Measurements from ENCODE around the gene PRPF18.
"Not testable (repeated sequence)": the region's sequence is repeated elsewhere in the genome, so short reads cannot be mapped to it uniquely, and the experiment has no call there.

Gene PRPF18

DNA sequence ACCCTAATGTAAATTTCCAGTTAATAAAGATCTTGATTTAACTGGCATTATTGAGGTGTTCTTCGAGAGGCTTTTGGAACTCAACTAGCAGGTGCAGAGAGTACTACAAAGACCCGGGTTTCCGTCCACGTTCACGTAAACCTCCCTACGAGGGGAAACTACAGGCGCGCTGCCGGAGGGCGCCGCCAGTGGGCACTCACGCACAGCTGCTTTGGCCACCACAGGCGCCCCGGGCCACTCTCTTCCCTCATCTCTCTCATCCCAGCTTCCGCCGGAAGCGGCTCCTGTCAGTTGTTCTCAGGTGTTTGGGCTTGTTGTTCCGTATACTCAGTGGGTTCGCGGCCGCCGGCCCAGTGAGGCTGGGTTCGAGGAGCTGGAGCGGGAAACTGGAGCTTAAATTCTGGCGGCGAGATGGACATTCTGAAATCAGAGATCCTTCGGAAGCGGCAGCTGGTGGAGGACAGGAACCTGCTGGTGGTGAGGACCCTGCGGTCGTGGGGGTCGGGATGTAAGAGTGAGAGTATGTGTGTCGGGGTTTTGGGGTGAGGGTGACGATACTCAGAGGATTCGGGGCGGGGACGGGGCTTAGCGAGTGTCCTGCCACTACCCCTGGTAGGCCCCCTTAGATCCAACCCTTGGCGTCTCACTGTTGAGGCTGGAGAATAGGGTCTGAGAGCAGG is at the start of gene PRPF18:
TSS of gene PRPF18 (plus strand) at position 290 of the 680 bp plus-strand sequence. CDS start at position 412, 122 bp downstream.
- DNase-seq = peak; percentile 85 to 90

- DNase-seq = not testable (repeated sequence)
Measured at GRCh38 chr10:13537985-13538384, 48.8 kb upstream of the PRPF18 start.

DNA sequence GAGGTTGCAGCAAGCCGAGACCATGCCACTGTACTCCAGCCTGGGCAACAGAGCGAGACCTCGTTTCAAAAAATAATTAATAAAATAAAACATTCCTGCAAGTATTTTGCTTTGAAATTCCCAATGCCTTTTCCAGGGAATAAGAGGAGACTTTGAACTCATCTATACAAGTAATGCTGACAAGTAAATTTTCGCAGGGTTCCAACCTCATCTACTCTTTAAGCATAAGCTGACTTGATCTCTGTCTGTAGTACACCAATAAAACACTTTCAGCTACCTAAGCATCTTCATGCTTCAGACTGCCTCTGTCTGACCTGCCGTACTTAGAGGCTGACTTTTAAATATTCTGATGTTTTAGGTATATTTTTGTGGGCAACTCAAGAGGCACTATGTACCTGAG is 44.2 kb upstream of the PRPF18 start:
- no peak for DNase-seq

DNA sequence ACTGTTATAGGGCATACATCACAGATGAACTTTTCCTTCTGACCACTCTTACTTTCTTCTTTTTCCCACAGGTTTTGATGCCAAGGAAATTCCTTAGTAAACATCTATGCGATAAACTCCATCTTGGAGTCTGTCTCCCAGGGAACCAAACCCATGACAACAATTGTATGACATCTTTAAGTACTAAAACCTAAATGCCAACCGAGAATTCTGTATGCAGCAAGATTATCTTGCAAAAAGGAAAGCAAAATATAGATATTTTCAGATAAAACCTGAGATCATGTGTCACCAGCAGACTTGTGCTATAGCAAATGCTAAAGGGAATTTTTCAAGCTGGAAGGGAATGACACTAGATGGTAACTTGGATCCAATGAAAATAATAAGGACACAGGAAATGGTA is 36.0 kb upstream of the PRPF18 start:
- no peak for DNase-seq

DNA sequence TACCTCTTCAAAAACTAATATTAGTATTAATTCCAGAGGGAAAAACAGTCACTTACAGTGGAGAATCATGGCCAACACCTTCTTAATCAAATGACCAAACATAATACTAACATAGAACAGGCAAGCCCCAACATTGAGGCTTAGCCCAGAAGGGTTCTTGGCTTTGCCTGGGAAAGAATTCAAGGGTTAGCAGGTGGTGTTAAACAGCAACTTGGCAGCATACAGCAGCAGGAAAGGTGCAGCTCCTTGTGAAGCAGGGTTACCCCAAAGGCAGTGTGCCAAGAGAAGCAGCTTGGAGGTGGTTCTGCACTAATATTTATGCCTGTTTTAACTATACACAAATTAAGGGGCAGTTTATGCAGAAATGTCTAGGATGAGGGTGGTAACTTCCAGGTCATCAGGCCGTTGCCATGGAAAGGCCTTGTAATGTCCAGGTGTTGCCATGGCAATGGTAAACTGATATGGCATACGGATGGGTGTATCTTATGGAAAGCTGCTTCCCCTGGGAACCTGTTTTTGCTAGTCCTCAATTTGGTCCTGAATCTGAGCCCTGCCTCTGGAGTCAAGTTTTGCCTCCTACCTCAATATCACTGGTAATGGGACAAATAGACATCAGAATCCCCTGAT is 30.8 kb upstream of the PRPF18 start:
- DNase-seq = peak; percentile 41 to 46

GRCh38 chr10:13559124-13559700 is 27.6 kb upstream of the PRPF18 start:
- no peak for DNase-seq

DNA sequence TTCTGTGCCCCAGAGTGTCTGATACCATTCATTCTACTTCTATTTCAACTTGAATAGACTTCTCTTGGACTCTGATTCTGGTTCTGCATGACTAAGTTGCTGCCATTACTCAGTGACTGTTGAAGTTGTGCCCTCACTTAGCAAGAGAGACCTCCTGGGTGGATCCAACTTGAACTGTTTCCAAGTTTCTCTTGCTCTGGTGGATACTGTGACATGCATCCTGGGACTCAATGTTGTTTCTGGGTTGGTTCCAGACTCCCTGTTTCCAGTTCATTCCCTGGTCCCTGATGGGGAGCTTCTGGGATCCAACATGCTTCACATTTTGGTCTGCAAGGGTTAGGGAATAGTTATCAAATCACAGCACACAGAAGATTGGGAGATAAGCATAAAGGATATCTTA is 26.2 kb upstream of the PRPF18 start:
- no peak for DNase-seq

GRCh38 chr10:13563481-13564445 is 23.0 kb upstream of the PRPF18 start:
- DNase-seq = no peak

DNA sequence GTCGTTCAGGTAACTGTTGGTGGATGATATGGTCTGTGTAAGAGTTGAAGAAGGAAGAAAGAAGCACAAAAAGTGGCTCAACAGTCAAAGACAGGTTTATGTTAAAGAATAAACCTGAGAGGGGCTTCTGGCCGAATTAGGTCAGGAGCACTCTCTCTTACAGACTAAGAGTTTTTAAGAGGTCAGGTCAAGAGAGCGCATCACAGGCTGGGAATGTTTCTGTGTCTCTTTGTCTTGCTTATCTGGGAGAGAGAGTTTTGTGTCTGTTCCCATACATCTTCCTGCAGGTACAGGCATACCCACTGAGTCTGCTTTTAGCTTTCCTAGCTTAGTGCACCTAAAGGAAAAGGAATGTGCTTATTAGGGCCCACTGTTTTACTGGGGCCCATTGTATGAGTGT is 22.2 kb upstream of the PRPF18 start:
- no peak for DNase-seq

DNA sequence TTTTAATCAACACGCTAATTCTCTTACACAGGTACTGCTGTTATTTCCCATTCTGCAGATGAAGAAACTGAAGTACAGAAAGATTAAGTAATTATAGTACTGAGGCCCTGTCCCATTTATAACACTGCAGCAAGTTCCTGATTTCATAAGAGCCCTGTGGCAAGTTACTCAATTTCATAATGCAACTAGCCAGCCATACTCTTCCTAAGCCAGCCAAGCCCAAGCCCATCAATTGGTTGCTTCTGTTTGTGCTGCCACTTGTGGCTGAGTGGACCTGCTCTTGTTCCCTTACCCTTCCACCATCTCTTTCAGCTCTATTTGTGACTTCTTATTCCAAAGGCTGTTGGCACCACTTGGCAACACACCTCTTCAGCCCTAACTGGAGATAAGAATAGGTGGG is 19.7 kb upstream of the PRPF18 start:
- no peak for DNase-seq

- no peak for DNase-seq
Measured at GRCh38 chr10:13571541-13571940, 15.2 kb upstream of the PRPF18 start.

- no peak for DNase-seq
Measured at GRCh38 chr10:13573960-13574359, 12.8 kb upstream of the PRPF18 start.

DNA sequence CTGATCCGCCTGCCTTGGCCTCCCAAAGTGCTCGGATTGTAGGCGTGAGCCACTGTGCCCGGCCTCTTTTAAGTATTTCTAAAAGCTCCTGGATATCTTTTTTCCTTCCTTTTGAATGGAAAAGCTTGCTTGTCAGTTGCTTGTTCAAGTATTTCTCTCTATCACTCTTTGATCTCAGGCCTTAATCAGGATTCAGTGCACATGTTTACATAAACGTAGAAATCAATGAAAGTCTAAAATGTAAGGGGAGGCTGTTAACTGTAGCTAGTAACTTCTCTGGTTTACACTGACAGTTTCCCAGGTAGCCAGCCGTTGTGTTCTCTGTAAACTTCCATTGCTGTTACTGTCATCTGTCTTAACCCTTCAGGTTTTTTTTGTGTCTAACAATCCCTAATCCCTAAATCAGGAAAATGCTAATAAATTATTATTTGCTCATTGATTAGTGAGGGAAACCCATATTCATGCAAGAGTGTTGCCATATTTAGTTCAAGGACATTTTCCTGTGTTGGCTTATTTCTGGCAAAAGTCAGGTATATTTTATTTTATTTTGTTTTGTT is 1.5 kb upstream of the PRPF18 start:
- DNase-seq = no peak

- DNase-seq = no peak
Measured at GRCh38 chr10:13585943-13586342, 822 bp upstream of the PRPF18 start.

GRCh38 chr10:13587391-13587790 is 626 bp downstream of the PRPF18 start:
- DNase-seq = no peak

DNA sequence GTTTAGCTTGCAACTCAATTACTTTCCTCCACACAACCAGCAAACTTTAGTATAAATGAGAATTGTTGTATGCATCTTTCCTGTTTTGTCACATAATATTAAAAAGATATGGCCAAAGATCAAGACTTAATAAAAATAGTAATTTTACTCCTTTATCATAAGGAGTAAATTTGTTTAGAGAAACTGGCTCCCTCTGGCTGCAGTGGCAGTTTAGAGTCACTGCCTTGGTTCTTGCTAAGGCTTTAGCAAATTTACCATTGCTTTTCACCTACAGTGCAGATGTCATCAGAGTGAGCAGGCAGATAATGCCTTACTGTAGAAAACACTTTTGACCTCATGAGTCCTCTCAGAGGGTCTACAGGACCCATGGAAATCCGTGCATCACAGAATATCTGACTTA is 2.6 kb downstream of the PRPF18 start:
- no peak for DNase-seq

DNA sequence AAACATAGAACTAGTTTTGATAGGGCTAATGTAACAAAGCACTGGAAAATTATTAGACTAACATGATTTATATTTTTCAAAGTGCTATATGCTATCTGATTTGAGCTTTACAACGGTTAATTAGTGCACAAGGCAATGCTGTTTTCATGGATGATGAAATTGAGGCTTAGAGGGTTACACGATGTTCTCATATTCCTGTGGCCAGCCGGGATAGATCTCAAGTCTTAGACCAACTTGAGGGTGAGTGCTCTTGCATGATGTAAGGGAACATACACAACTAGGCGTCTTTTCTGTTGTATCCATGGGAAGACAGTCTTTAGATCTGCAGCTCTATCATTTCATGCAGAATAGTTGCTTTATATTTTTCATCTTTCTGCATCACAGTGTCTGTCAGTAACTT is 4.1 kb downstream of the PRPF18 start:
- DNase-seq = no peak

DNA sequence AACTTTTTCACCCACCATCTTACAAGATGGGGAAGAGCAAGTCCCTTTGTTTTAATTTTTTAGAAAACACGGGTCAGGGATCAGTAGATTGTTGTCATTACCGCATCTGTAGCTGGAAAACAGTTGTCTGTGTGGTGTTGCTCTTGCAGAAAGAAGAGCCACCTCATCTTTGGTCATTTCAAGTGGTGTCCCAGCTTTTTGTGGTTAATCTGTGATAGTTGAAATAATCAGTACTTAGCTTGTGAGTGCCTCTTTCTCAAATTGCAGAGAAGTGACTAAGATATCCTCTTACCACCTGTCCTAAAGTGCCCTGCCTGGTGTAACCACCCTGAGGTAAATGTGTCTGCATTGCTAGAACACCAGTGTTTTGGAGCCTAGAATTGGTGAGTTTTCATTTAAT is 5.5 kb downstream of the PRPF18 start:
- no peak for DNase-seq

DNA sequence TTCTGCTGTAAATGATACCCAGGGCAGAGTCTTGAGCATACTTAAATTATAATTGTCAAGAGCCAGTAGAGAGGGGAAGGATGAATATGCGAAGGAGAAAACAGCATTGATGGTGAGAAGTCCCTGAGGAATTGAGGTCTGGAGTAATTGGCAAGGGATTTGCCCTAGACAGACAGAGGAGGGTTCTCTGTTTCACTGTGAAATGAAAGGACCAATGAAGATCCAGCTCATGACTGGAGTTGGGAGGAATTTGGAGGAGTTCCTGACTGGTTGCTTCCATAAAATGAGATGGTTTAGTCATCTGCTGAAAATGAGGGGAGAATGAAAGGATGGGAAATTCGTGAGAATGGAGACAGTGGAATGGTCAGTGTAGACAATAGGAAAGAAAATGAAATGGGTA is 6.8 kb downstream of the PRPF18 start:
- no peak for DNase-seq

DNA sequence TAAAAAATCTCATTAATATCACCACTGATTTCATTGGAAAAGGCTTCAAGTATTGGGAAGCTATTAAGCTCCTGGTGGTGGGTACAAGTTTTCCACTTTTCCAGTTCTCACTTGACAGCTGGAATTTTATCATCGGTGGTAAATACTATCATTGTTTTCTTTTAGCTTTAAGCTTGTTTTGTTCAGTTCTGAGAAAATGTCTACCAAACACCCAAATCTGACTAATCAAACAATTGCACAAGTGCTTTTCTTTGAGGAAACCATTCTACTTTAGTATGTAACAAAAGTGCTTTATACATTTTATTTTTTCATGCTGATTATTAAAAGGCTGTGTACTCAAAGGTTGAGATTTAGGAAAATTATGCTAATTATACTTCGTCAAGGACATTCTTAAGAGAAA is 7.9 kb downstream of the PRPF18 start:
- no peak for DNase-seq

DNA sequence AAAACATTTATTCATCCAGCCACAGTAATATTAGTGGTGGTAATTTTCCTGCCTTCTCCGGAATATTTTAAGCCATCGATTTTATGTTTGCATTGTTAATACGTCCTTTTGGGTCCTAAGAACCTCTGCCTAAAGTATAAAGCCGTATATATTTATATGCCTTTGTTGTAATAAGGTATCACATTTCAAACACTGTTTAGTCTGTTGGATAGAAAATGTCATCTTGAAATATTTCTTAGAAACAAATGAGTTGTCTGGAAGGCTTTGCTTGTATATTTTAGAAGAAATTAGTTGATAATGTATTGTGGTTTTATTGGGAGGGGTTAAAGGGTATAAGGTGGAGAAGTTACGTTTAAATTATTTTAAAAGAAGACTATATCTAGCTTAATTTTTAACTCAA is 11.1 kb downstream of the PRPF18 start:
- no peak for DNase-seq

DNA sequence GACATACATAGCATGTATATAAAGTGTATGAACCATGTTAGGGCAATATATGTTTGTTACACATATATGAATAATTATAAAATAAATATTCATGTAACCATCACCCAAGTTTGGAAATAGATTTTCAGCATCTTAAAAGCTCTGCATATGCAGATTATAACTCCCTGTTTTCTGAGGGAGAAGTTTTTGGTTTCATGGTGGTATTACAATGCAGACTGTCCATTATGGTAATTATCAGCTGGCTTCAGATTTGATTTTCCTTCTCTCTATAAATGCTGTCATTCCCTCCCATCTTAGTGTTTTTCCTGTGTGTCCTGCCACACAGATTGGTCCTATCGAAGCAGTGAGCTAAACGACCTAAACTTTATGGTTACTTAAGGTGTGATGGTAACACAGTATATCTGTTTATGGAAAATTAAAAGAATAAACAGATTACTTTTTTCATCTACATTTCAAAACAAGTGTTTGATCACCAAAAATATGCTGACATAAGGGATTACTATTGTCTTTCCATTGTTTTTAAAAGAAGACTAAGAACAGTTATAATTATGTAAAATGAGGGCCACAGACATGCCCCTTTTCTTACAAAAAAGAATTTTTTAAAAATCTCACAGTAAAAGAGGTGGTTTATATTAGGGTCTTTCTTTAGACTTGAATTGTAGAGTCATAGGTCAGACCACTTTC is 17.7 kb downstream of the PRPF18 start:
- no peak for DNase-seq
